IMR-90 (cell line): ENCODE measurements around the gene OPHN1. TPM values are rescaled to one million over a fixed set of nuclear protein-coding genes. Genes with fewer than 3 reads are reported as not detected.

ENCODE experiments used
- ATAC-seq: fragments of 200-7000 bp; cut with Tn5 transposase; 2 replicates; pipeline ENCODE4 v1.9.1; 2020; ENCODE audit warnings: low read depth, mild to moderate bottlenecking, moderate library complexity
- BruUV-seq: library from RNA; stranded (reverse); fragments of 400-500 nt; replicated peaks from 2 replicates; lab custom pipeline; 2021; lab: Mats Ljungman, UMichigan
- CTCF ChIA-PET: fragments of 300-600 bp; formaldehyde crosslinking; extraction: SDS; loops from one replicate; lab custom pipeline; 2021; ENCODE audit warnings: antibody characterized with exemption; lab: Yijun Ruan, JAX
- POLR2A ChIA-PET: fragments of 300-600 bp; sonication (Branson Sonifier 250); formaldehyde crosslinking; loops from one replicate; lab custom pipeline; 2022; ENCODE audit warnings: antibody characterized with exemption; ENCODE audit not compliant: unreplicated experiment; lab: Charles Lee
- DNase-seq: peaks from one replicate; pipeline ENCODE4 v3.0.0; 2013
- H2AFZ ChIP-seq: replicated peaks from 2 replicates; pipeline ENCODE3; 2013; ENCODE audit warnings: low read length, mild to moderate bottlenecking; ENCODE audit not compliant: poor library complexity
- H2AK5ac ChIP-seq: 2 replicates; pipeline ENCODE4 v1.6.1; 2013; ENCODE audit warnings: low read depth, low read length, inconsistent platforms
- H2AK9ac ChIP-seq: replicated peaks from 2 replicates; pipeline ENCODE3; 2013; ENCODE audit warnings: mild to moderate bottlenecking, low read depth, low read length, moderate library complexity; ENCODE audit not compliant: poor library complexity
- H2BK120ac ChIP-seq: 2 replicates; pipeline ENCODE4 v1.6.1; 2013; ENCODE audit warnings: low read depth, low read length, inconsistent platforms
- H2BK15ac ChIP-seq: 3 replicates; pipeline ENCODE4 v1.6.1; 2013; ENCODE audit warnings: low read depth, low read length, inconsistent platforms
- H2BK20ac ChIP-seq: 2 replicates; pipeline ENCODE4 v1.6.1; 2013; ENCODE audit warnings: low read depth, mild to moderate bottlenecking, inconsistent platforms, low read length, moderate library complexity
- H2BK5ac ChIP-seq: 2 replicates; pipeline ENCODE4 v1.6.1; 2013; ENCODE audit warnings: mild to moderate bottlenecking, low read depth, low read length, inconsistent platforms; ENCODE audit not compliant: poor library complexity, severe bottlenecking
- H3K14ac ChIP-seq: replicated peaks from 2 replicates; pipeline ENCODE4 v1.6.1; 2013; ENCODE audit warnings: low read depth, low read length, inconsistent platforms
- H3K18ac ChIP-seq: 2 replicates; pipeline ENCODE4 v1.6.1; 2013; ENCODE audit warnings: low read depth, low read length, control low read depth
- H3K23ac ChIP-seq: 2 replicates; pipeline ENCODE4 v1.6.1; 2013; ENCODE audit warnings: low read depth, low read length, inconsistent platforms
- H3K27ac ChIP-seq: 2 replicates; pipeline ENCODE4 v1.5.1; 2013; ENCODE audit warnings: mild to moderate bottlenecking, control low read depth, low read length; ENCODE audit not compliant: insufficient read depth
- H3K27me3 ChIP-seq: 2 replicates; pipeline ENCODE4 v1.6.1; 2013; ENCODE audit warnings: low read length; ENCODE audit not compliant: control insufficient read depth, insufficient read depth
- H3K36me3 ChIP-seq: 2 replicates; pipeline ENCODE4 v1.6.1; 2013; ENCODE audit warnings: low read length, mixed read lengths; ENCODE audit not compliant: control insufficient read depth, insufficient read depth
- H3K4ac ChIP-seq: 2 replicates; pipeline ENCODE4 v1.6.1; 2013; ENCODE audit warnings: low read depth, low read length, inconsistent platforms
- H3K4me1 ChIP-seq: 2 replicates; pipeline ENCODE4 v1.6.1; 2013; ENCODE audit warnings: low read length, mixed read lengths; ENCODE audit not compliant: control insufficient read depth, insufficient read depth
- H3K4me2 ChIP-seq: 2 replicates; pipeline ENCODE4 v1.6.1; 2013; ENCODE audit warnings: low read depth, mild to moderate bottlenecking, control low read depth, low read length, moderate library complexity
- H3K4me3 ChIP-seq: 2 replicates; pipeline ENCODE4 v1.5.1; 2013; ENCODE audit warnings: low read depth, mild to moderate bottlenecking, control low read depth, low read length, moderate library complexity; ENCODE audit not compliant: insufficient read depth
- H3K56ac ChIP-seq: 2 replicates; pipeline ENCODE4 v1.6.1; 2013; ENCODE audit warnings: low read length, inconsistent platforms; ENCODE audit not compliant: insufficient read depth; ENCODE audit errors: extremely low read depth
- H3K79me1 ChIP-seq, 2 experiments: 2 replicates each; pipeline ENCODE4 v1.6.1; 2013; ENCODE audit warnings: low read length in 2 of 2, inconsistent platforms in 1 of 2, low read depth in 1 of 2
- H3K9ac ChIP-seq: 2 replicates; pipeline ENCODE4 v1.6.1; 2013; ENCODE audit warnings: low read depth, low read length, control low read depth
- H3K9me1 ChIP-seq: 2 replicates; pipeline ENCODE4 v1.6.1; 2013; ENCODE audit warnings: low read length, inconsistent platforms; ENCODE audit not compliant: insufficient read depth
- H3K9me3 ChIP-seq: 2 replicates; pipeline ENCODE4 v1.6.1; 2013; ENCODE audit warnings: low read length; ENCODE audit not compliant: control insufficient read depth, insufficient read depth
- H4K20me1 ChIP-seq: 2 replicates; pipeline ENCODE4 v1.6.1; 2013; ENCODE audit warnings: low read length, inconsistent platforms; ENCODE audit not compliant: insufficient read depth
- H4K5ac ChIP-seq: 2 replicates; pipeline ENCODE4 v1.6.1; 2013; ENCODE audit warnings: mild to moderate bottlenecking, low read depth, low read length, control low read depth
- H4K8ac ChIP-seq, 2 experiments: 2 replicates each; pipeline ENCODE4 v1.6.1; 2013; ENCODE audit warnings: low read depth in 2 of 2, low read length in 2 of 2, control low read depth in 1 of 2, inconsistent platforms in 1 of 2
- H4K91ac ChIP-seq: 2 replicates; pipeline ENCODE4 v1.6.1; 2013; ENCODE audit warnings: low read depth, low read length, inconsistent platforms; ENCODE audit not compliant: insufficient read depth
- BHLHE40 ChIP-seq: fragments of 150-350 bp; IDR thresholded peaks from 2 replicates; pipeline ENCODE4 v1.6.1; 2016; ENCODE audit warnings: mild to moderate bottlenecking, low read depth, low read length
- CEBPB ChIP-seq: IDR thresholded peaks from 2 replicates; pipeline ENCODE4 v1.6.1; 2012; ENCODE audit warnings: low read depth, low read length, improper control_type of control experiment
- CHD1 ChIP-seq: IDR thresholded peaks from 2 replicates; pipeline ENCODE4 v1.6.1; 2012; ENCODE audit warnings: low read depth, low read length, improper control_type of control experiment
- FOS ChIP-seq: fragments of 150-350 bp; IDR thresholded peaks from 2 replicates; pipeline ENCODE4 v1.6.1; 2016; ENCODE audit warnings: low read depth, low read length
- MAFK ChIP-seq: IDR thresholded peaks from 2 replicates; pipeline ENCODE4 v1.6.1; 2012; ENCODE audit warnings: low read depth, low read length, improper control_type of control experiment
- MAZ ChIP-seq: IDR thresholded peaks from 2 replicates; pipeline ENCODE4 v1.6.1; 2012; ENCODE audit warnings: low read depth, mild to moderate bottlenecking, low read length, improper control_type of control experiment, moderate library complexity, borderline replicate concordance
- MXI1 ChIP-seq: IDR thresholded peaks from 2 replicates; pipeline ENCODE4 v1.6.1; 2012; ENCODE audit warnings: low read depth, mild to moderate bottlenecking, low read length, moderate library complexity, borderline replicate concordance
- NFE2L2 ChIP-seq: fragments of 150-350 bp; IDR thresholded peaks from 2 replicates; pipeline ENCODE4 v1.6.1; 2016; ENCODE audit warnings: low read depth, mild to moderate bottlenecking, low read length
- POLR2A ChIP-seq: IDR thresholded peaks from 2 replicates; pipeline ENCODE4 v1.6.1; 2012; ENCODE audit warnings: mild to moderate bottlenecking, low read depth, low read length
- RAD21 ChIP-seq: IDR thresholded peaks from 2 replicates; pipeline ENCODE4 v1.6.1; 2012; ENCODE audit warnings: low read length, improper control_type of control experiment
- RCOR1 ChIP-seq: IDR thresholded peaks from 2 replicates; pipeline ENCODE4 v1.6.1; 2012; ENCODE audit warnings: mild to moderate bottlenecking, low read length, improper control_type of control experiment; ENCODE audit not compliant: insufficient replicate concordance
- RFX5 ChIP-seq: IDR thresholded peaks from 2 replicates; pipeline ENCODE4 v1.8.0; 2012; ENCODE audit warnings: low read depth, mild to moderate bottlenecking, low read length, moderate library complexity
- SMC3 ChIP-seq: fragments of 150-350 bp; IDR thresholded peaks from 2 replicates; pipeline ENCODE4 v1.6.1; 2016; ENCODE audit warnings: low read depth, mild to moderate bottlenecking, antibody characterized with exemption, low read length, moderate library complexity
- WGBS, 2 experiments: methylation state at CpG; one replicate each; pipeline versions ENCODE4 v1.1.5 to v1.1.7; 2013; ENCODE audit warnings: missing lambda C conversion rate in 2 of 2; ENCODE audit not compliant: insufficient read length in 1 of 2; ENCODE audit errors: extremely low coverage in 2 of 2; 5-methylcytosine and 5-hydroxymethylcytosine counted together
- dilution Hi-C: fragments of 300-500 bp; cut with HindIII; formaldehyde crosslinking; loops from one replicate; pipeline ENCODE4 v1.14.3; 2018; ENCODE audit warnings: low sequenced_read_pairs; ENCODE audit not compliant: unreplicated experiment
- in situ Hi-C: fragments of 300-500 bp; cut with MboI; formaldehyde crosslinking; loops from 3 replicates; pipeline ENCODE4 v1.14.3; 2019; ENCODE audit warnings: low sequenced_read_pairs, inconsistent platforms, mixed read lengths
- intact Hi-C: fragments of 100-400 bp; cut with micrococcal nuclease; formaldehyde crosslinking; loops from 2 replicates; pipeline ENCODE4 v1.10.0; 2022
- polyA plus RNA-seq, 3 experiments: library from polyadenylated mRNA; depleted of rRNA; stranded (reverse); fragments of >200 nt; gene quantifications; 2 replicates each; pipeline ENCODE4 v1.2.3, GENCODE V29; 2012; ENCODE audit warnings: low replicate concordance in 1 of 3
- total RNA-seq: library from RNA; depleted of rRNA; stranded (reverse); fragments of >200 nt; gene quantifications from 2 replicates; pipeline ENCODE4 v1.2.3, GENCODE V29; 2012
- TF ChIP-seq, protein P1 (sequence below): conservative IDR thresholded peaks from 2 replicates; pipeline ENCODE4 v1.5.1; 2012; ENCODE audit warnings: mild to moderate bottlenecking, low read depth, low read length, improper control_type of control experiment
- TF ChIP-seq, protein P2 (sequence below): fragments of 150-350 bp; IDR thresholded peaks from 2 replicates; pipeline ENCODE4 v1.6.1; 2017; ENCODE audit warnings: mild to moderate bottlenecking, antibody characterized with exemption, low read length, low read depth
- TF ChIP-seq, protein P3 (sequence below): fragments of 150-350 bp; IDR thresholded peaks from 2 replicates; pipeline ENCODE4 v1.6.1; 2016; ENCODE audit warnings: low read depth, mild to moderate bottlenecking, low read length, moderate library complexity, borderline replicate concordance

The OPHN1 gene
- total and polyA plus RNA-seq, 2 of the 4 experiments (the other 2 are of a cell fraction): 4.0 to 13.1 TPM

DNA sequence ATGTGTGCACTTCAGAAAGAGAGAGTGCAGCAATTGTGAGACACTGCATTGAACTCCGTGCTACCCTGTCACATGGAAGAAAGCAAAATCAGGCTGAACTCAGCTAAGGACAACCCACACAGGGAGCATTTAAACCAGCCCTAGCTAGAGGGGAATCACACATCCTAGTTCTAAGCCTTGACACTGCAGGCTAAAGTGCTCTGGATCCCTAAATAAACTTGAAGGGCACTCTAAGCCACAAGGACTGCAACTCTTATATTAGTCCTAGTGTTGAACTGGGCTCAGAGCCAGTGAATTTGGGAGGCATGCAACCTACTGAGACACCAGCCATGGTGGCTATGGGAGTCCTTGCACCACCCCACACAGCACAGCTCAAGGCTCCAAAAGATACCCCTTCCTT, 311.9 kb downstream of the OPHN1 start:
- TF ChIP-seq MAFK (no peak), RAD21 (no peak), RCOR1 (no peak), NFE2L2 (no peak), FOS (no peak), RFX5 (no peak), CEBPB (no peak), MXI1 (no peak), BHLHE40 (no peak), MAZ (no peak), CHD1 (no peak), SMC3 (no peak), POLR2A (no peak)
- TF ChIP-seq, protein P1, sequence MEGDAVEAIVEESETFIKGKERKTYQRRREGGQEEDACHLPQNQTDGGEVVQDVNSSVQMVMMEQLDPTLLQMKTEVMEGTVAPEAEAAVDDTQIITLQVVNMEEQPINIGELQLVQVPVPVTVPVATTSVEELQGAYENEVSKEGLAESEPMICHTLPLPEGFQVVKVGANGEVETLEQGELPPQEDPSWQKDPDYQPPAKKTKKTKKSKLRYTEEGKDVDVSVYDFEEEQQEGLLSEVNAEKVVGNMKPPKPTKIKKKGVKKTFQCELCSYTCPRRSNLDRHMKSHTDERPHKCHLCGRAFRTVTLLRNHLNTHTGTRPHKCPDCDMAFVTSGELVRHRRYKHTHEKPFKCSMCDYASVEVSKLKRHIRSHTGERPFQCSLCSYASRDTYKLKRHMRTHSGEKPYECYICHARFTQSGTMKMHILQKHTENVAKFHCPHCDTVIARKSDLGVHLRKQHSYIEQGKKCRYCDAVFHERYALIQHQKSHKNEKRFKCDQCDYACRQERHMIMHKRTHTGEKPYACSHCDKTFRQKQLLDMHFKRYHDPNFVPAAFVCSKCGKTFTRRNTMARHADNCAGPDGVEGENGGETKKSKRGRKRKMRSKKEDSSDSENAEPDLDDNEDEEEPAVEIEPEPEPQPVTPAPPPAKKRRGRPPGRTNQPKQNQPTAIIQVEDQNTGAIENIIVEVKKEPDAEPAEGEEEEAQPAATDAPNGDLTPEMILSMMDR: no peak
- TF ChIP-seq, protein P2, sequence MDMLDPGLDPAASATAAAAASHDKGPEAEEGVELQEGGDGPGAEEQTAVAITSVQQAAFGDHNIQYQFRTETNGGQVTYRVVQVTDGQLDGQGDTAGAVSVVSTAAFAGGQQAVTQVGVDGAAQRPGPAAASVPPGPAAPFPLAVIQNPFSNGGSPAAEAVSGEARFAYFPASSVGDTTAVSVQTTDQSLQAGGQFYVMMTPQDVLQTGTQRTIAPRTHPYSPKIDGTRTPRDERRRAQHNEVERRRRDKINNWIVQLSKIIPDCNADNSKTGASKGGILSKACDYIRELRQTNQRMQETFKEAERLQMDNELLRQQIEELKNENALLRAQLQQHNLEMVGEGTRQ: no peak
- TF ChIP-seq, protein P3, sequence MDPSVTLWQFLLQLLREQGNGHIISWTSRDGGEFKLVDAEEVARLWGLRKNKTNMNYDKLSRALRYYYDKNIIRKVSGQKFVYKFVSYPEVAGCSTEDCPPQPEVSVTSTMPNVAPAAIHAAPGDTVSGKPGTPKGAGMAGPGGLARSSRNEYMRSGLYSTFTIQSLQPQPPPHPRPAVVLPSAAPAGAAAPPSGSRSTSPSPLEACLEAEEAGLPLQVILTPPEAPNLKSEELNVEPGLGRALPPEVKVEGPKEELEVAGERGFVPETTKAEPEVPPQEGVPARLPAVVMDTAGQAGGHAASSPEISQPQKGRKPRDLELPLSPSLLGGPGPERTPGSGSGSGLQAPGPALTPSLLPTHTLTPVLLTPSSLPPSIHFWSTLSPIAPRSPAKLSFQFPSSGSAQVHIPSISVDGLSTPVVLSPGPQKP: no peak
- H3K18ac ChIP-seq: no peak overlapping the region
- peak overlapping the region; percentile 16 for H2AK9ac ChIP-seq
- ChIA-PET CTCF (interaction anchor here (1.0 kb wide), 1 partner anchor 11 kb away, joined by 3 read pairs; no protein-coding TSS in a partner anchor), POLR2A (no interaction called here)
- no peaks in the 10 kb centered on the region for H3K4me1 ChIP-seq
- WGBS, 2 experiments: no CpG with 5 or more reads among the region's 1 CpG
- no peaks in the 10 kb centered on the region for H3K9me3 ChIP-seq
- no peak overlapping the region for H3K23ac ChIP-seq
- H3K9me1 ChIP-seq: no peaks in the 10 kb centered on the region
- no TSS peak for BruUV-seq
- no peak overlapping the region for H3K56ac ChIP-seq
- in situ Hi-C loops (no loop called here), intact Hi-C loops (no loop called here), dilution Hi-C loops (no loop called here)
- H3K4me3 ChIP-seq: no peak overlapping the region
- DNase-seq: no peak
- H4K20me1 ChIP-seq: no peaks in the 10 kb centered on the region
- H3K79me1 ChIP-seq: no peaks in the 10 kb centered on the region
- no peak overlapping the region for H4K91ac ChIP-seq
- no peak overlapping the region for H3K9ac ChIP-seq
- no peak overlapping the region for H2AK5ac ChIP-seq
- ATAC-seq: no peak
- H3K14ac ChIP-seq: no peak overlapping the region
- H2BK20ac ChIP-seq: no peak overlapping the region
- H3K36me3 ChIP-seq: no peaks in the 10 kb centered on the region
- no peak overlapping the region for H4K8ac ChIP-seq
- no peak overlapping the region for H3K4ac ChIP-seq
- H2BK120ac ChIP-seq: no peak overlapping the region
- H2AFZ ChIP-seq: no peak overlapping the region
- H2BK5ac ChIP-seq: no peak overlapping the region
- H3K4me2 ChIP-seq: no peak overlapping the region
- no peak overlapping the region for H4K5ac ChIP-seq
- no peaks in the 10 kb centered on the region for H3K27me3 ChIP-seq
- no peak overlapping the region for H3K27ac ChIP-seq
- H2BK15ac ChIP-seq: no peak overlapping the region
